Gastroesophageal sphincter (tissue), 4 donors: ENCODE results near the gene RNF212. TPM values are rescaled to one million over a fixed set of nuclear protein-coding genes. Genes with fewer than 3 reads are reported as not detected.

Experiments used
- ATAC-seq: fragments of 150-250 bp; one replicate; pipeline ENCODE4 v1.9.1; 2016; ENCODE audit warnings: mild to moderate bottlenecking, moderate library complexity
- H3K27ac ChIP-seq, 4 donors: fragments of 200-600 bp; sonication (generic) in 3 of 4; 1 replicate in 3 of 4; 2 replicates in 1 of 4; pipeline ENCODE4 v1.5.1; 2016 to 2019
- H3K27me3 ChIP-seq: fragments of 200-600 bp; sonication (generic); one replicate; pipeline ENCODE4 v1.5.1; 2019
- H3K36me3 ChIP-seq, 2 donors: fragments of 200-600 bp; sonication (generic); one replicate each; pipeline ENCODE4 v1.5.1; 2019; ENCODE audit warnings: control low read depth in 1 of 2
- H3K4me1 ChIP-seq, 3 donors: fragments of 200-600 bp; sonication (generic); 1 replicate in 2 of 3; 2 replicates in 1 of 3; pipeline ENCODE4 v1.5.1; 2016 to 2019; ENCODE audit warnings: control low read depth in 2 of 3
- H3K4me3 ChIP-seq, 2 donors: fragments of 200-600 bp; sonication (generic); one replicate each; pipeline ENCODE4 v1.5.1; 2019; ENCODE audit warnings: mild to moderate bottlenecking in 1 of 2, moderate library complexity in 1 of 2
- H3K9me3 ChIP-seq, 3 donors: fragments of 200-600 bp; sonication (generic); one replicate each; pipeline ENCODE4 v1.5.1; 2017 to 2019; ENCODE audit warnings: control low read depth in 2 of 3
- CTCF ChIP-seq, 4 experiments: fragments of 200-600 bp in 2 of 4; fragments of 450-650 bp in 2 of 4; sonication (generic) in 1 of 4; IDR thresholded peaks; one replicate each; pipeline ENCODE4 v1.5.1; 2017 to 2019; ENCODE audit warnings: antibody characterized with exemption in 4 of 4, mild to moderate bottlenecking in 2 of 4, moderate library complexity in 2 of 4
- EP300 ChIP-seq: sonication (generic); formaldehyde crosslinking; IDR thresholded peaks from one replicate; pipeline ENCODE4 v1.6.1; 2017; ENCODE audit warnings: antibody characterized with exemption, mild to moderate bottlenecking
- POLR2A ChIP-seq, 2 donors: fragments of 450-650 bp; IDR thresholded peaks; one replicate each; pipeline ENCODE4 v1.6.1; 2017; ENCODE audit warnings: antibody characterized with exemption in 2 of 2, mild to moderate bottlenecking in 2 of 2, moderate library complexity in 1 of 2
- POLR2AphosphoS5 ChIP-seq: sonication (generic); formaldehyde crosslinking; IDR thresholded peaks from one replicate; pipeline ENCODE4 v1.6.1; 2017; ENCODE audit warnings: antibody characterized with exemption
- WGBS, 2 donors: methylation state at CpG; one replicate each; pipeline ENCODE4 v1.1.5; 2018; ENCODE audit warnings: low coverage in 1 of 2; 5-methylcytosine and 5-hydroxymethylcytosine counted together
- total RNA-seq, 4 donors: library from RNA; depleted of rRNA; stranded (reverse); fragments of >200 nt; gene quantifications; one replicate each; pipeline ENCODE4 v1.1.0, GENCODE V29; 2016

Gene RNF212
- total RNA-seq, 4 donors from 2014 or later: 1.5 to 6.9 (median 4.6) TPM

- Histone ChIP-seq H3K9me3 (no peaks in the 10 kb centered on the region), H3K36me3 (peaks cover 0 to 12% of the 10 kb centered on the region in 2 donors), H3K27ac (no peak overlapping the region), H3K4me1 (peaks cover 0 to 22% (median 6%) of the 10 kb centered on the region in 3 donors), H3K27me3 (peaks cover 65% of the 10 kb centered on the region), H3K4me3 (no peak overlapping the region)
- ATAC-seq: no peak
- no peak for TF ChIP-seq POLR2A (IDR thresholded peaks at IDR 0.05)
- no peak for TF ChIP-seq POLR2AphosphoS5
- TF ChIP-seq CTCF (IDR thresholded peaks at IDR 0.05): no peak
- no peak for TF ChIP-seq EP300
- WGBS, 2 donors: no CpG with 5 or more reads among the region's 12 CpGs
Measured at GRCh38 chr4:1030031-1030430, 83.3 kb downstream of the RNF212 start.

GRCh38 chr4:1029529-1029928, 83.8 kb downstream of the RNF212 start:
- peaks cover 0 to 17% (median 6%) of the 10 kb centered on the region in 3 donors for H3K4me1 ChIP-seq
- no peak for ATAC-seq
- H3K9me3 ChIP-seq: no peaks in the 10 kb centered on the region
- no peak for TF ChIP-seq EP300
- no peak for TF ChIP-seq POLR2A (IDR thresholded peaks at IDR 0.05)
- no peak for TF ChIP-seq POLR2AphosphoS5
- peaks cover 65% of the 10 kb centered on the region for H3K27me3 ChIP-seq
- 89% methylated on average over 3 of the region's 17 CpGs; no CpG with 5 or more reads in 1 of the 2 donors for WGBS, 2 donors
- peaks cover 0 to 17% of the 10 kb centered on the region in 2 donors for H3K36me3 ChIP-seq
- no peak overlapping the region for H3K4me3 ChIP-seq
- H3K27ac ChIP-seq: no peak overlapping the region

GRCh38 chr4:1028574-1029220, 84.7 kb downstream of the RNF212 start:
- H3K27ac ChIP-seq: no peak overlapping the region
- no peak overlapping the region for H3K4me3 ChIP-seq
- TF ChIP-seq POLR2A (IDR thresholded peaks at IDR 0.05) (no peak), CTCF (IDR thresholded peaks at IDR 0.05) (no peak), EP300 (no peak), POLR2AphosphoS5 (no peak)
- peaks cover 65% of the 10 kb centered on the region for H3K27me3 ChIP-seq
- WGBS, 2 donors: 100% methylated on average over 1 of the region's 36 CpGs; no CpG with 5 or more reads in 1 of the 2 donors
- peaks cover 0 to 9% (median 2%) of the 10 kb centered on the region in 3 donors for H3K4me1 ChIP-seq
- H3K9me3 ChIP-seq: no peaks in the 10 kb centered on the region
- H3K36me3 ChIP-seq: peaks cover 0 to 25% of the 10 kb centered on the region in 2 donors
- ATAC-seq: no peak

GRCh38 chr4:1027915-1028238, 85.5 kb downstream of the RNF212 start:
- H3K27ac ChIP-seq: no peak overlapping the region
- H3K4me1 ChIP-seq: peaks cover 0 to under 1% (median 0%) of the 10 kb centered on the region in 3 donors
- 100% methylated on average over 1 of the region's 9 CpGs; no CpG with 5 or more reads in 1 of the 2 donors for WGBS, 2 donors
- TF ChIP-seq EP300 (no peak), POLR2A (IDR thresholded peaks at IDR 0.05) (no peak), CTCF (IDR thresholded peaks at IDR 0.05) (no peak), POLR2AphosphoS5 (no peak)
- H3K9me3 ChIP-seq: no peaks in the 10 kb centered on the region
- H3K27me3 ChIP-seq: peaks cover 56% of the 10 kb centered on the region
- ATAC-seq: no peak
- no peak overlapping the region for H3K4me3 ChIP-seq
- peaks cover 0 to 29% of the 10 kb centered on the region in 2 donors for H3K36me3 ChIP-seq

- Histone ChIP-seq H3K4me1 (no peaks in the 10 kb centered on the region), H3K27ac (no peak overlapping the region), H3K9me3 (no peaks in the 10 kb centered on the region), H3K4me3 (no peak overlapping the region), H3K27me3 (peaks cover 51% of the 10 kb centered on the region), H3K36me3 (peaks cover 0 to 29% of the 10 kb centered on the region in 2 donors)
- ATAC-seq: no peak
- TF ChIP-seq CTCF (IDR thresholded peaks at IDR 0.05): no peak
- no peak for TF ChIP-seq EP300
- no CpG with 5 or more reads among the region's 26 CpGs for WGBS, 2 donors
Measured at GRCh38 chr4:1027219-1027914, 86.0 kb downstream of the RNF212 start.
